ENCODE measurements around the gene SIGLEC15.

SIGLEC15 gene, protein sequence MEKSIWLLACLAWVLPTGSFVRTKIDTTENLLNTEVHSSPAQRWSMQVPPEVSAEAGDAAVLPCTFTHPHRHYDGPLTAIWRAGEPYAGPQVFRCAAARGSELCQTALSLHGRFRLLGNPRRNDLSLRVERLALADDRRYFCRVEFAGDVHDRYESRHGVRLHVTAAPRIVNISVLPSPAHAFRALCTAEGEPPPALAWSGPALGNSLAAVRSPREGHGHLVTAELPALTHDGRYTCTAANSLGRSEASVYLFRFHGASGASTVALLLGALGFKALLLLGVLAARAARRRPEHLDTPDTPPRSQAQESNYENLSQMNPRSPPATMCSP

DNA sequence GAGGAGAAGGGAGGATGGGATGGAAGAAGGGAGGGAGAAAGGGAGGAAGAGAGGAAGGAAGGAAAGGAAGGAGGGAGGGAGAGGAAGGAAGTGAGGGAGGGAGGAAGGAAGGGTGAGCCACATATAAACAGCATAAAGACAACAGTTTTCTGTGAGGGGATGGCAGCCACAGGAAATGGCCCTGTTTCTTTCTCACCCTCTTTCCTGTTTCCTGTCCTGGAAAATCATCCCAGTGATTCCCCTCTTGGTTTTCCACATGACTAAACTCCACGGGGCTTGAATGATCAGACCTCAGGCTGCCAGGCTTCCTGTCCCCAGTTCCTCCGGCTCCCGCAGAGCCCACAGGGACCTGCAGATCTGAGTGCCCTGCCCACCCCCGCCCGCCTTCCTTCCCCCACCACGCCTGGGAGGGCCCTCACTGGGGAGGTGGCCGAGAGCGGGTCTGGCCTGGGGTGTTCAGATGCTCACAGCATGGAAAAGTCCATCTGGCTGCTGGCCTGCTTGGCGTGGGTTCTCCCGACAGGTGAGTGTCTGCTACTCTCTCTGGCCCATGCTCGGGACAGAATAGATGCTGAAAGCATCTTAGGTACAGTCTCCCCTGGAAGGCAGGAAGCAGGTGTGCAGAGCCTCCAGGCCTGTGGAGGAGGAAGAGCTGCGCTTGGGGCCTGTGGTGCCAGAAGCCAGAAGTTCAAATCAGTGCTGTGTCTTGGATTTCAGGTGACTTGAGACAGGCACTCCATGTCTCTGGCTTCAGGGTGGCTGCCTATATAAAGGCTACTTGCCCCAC is at the start of gene SIGLEC15:
Gene SIGLEC15, plus strand, starts transcription at position 418 of the 787 bp plus-strand sequence. Its CDS starts 54 bp downstream, at position 472.
- H3K4me1 ChIP-seq (ENCODE audit: control insufficient read depth, insufficient read depth, low read length, unreplicated experiment) = peaks cover 15% of the 10 kb centered on the region
- no peak within 1 kb of the TSS for H3K4me3 ChIP-seq (ENCODE audit: low read depth, low read length)
- no peaks in the 10 kb centered on the region for H3K79me2 ChIP-seq (ENCODE audit: control insufficient read depth, insufficient read depth, low read length, unreplicated experiment)
- no peaks in the 10 kb centered on the region for H3K27me3 ChIP-seq (ENCODE audit: insufficient read depth, low read length)
- no peak within 1 kb of the TSS for H2AFZ ChIP-seq (ENCODE audit: low read length, unreplicated experiment)
- no peak within 1 kb of the TSS for H3K27ac ChIP-seq (ENCODE audit: low read depth, low read length)
- peaks cover 5% of the 10 kb centered on the region; the same call in 1 of the 2 replicates for H3K36me3 ChIP-seq (ENCODE audit: insufficient read depth, low read length)

DNA sequence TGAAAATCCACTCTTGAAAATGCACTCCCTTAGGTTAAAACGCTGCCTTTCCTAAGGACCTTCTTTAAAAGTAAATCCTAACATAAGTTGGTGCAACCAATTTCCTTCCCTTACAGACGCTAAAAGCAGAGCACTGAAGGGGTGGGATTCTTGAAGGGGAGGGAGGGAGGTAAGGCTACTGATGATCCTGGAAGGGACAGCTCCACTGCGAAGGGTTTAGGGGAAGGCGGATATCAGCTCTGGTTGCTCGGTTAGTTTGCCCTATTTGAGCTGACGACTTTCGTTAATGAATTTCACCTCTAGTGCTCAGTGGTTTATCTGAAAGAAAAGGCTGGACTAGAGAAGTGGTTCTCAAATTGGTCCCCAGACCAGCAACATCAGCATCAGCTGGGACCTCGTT is 49.7 kb upstream of the SIGLEC15 start:
- H3K4me1 ChIP-seq (ENCODE audit: control insufficient read depth, insufficient read depth, low read length, unreplicated experiment) = peaks cover 51% of the 10 kb centered on the region
- peak overlapping the region; percentile 92 for H3K4me3 ChIP-seq (ENCODE audit: low read depth, low read length)
- H3K79me2 ChIP-seq (ENCODE audit: control insufficient read depth, insufficient read depth, low read length, unreplicated experiment) = no peaks in the 10 kb centered on the region
- H3K27ac ChIP-seq (ENCODE audit: low read depth, low read length) = peak overlapping the region; percentile 74
- H3K27me3 ChIP-seq (ENCODE audit: insufficient read depth, low read length) = no peaks in the 10 kb centered on the region
- peak overlapping the region; percentile 96 for H2AFZ ChIP-seq (ENCODE audit: low read length, unreplicated experiment)
- no peaks in the 10 kb centered on the region for H3K36me3 ChIP-seq (ENCODE audit: insufficient read depth, low read length)

DNA sequence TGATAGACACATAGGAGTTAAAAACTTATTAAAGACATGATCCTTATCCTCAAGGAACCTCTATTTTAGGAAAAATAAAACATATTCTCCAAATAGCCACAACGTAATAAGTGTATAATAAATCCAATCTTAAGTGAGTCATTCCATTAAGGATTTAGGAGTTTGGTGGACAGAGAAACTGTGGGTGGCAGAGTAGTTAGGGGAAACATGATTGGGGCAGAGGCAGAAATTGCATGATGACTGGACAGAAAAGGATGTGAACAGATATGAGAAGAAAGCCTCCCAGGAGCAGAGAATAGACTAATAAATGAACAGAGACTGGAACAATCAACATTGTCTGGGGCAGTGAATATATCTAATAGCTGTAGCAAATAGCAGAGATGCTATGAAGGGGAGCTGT is 48.1 kb upstream of the SIGLEC15 start:
- Histone ChIP-seq H3K79me2 (ENCODE audit: control insufficient read depth, insufficient read depth, low read length, unreplicated experiment) (no peaks in the 10 kb centered on the region), H3K36me3 (ENCODE audit: insufficient read depth, low read length) (no peaks in the 10 kb centered on the region), H3K27me3 (ENCODE audit: insufficient read depth, low read length) (no peaks in the 10 kb centered on the region), H3K27ac (ENCODE audit: low read depth, low read length) (peak overlapping the region; percentile 37), H3K4me3 (ENCODE audit: low read depth, low read length) (no peak overlapping the region), H2AFZ (ENCODE audit: low read length, unreplicated experiment) (peak overlapping the region; percentile 17), H3K4me1 (ENCODE audit: control insufficient read depth, insufficient read depth, low read length, unreplicated experiment) (peaks cover 46% of the 10 kb centered on the region)

DNA sequence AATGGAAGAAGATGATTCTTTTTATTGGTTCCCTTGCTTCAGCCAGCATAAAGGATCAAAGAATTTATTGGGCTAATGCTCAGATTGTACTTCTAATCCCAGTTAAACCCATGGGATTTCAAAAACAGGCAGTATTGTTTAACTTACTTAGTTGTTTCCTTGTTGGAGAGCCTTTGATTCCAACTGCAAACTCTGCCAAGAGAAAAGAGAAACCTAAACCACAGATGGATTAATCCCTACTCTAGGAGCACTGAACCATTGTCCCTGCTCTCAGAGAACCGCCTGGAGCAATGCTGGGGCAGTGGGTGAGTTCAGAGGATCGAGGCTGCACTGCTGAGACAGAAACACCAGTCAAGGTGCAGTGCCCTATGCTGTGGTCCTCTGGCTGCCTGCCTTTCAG is 44.9 kb upstream of the SIGLEC15 start:
- Histone ChIP-seq H3K36me3 (ENCODE audit: insufficient read depth, low read length) (no peaks in the 10 kb centered on the region), H3K4me3 (ENCODE audit: low read depth, low read length) (no peak overlapping the region), H3K27me3 (ENCODE audit: insufficient read depth, low read length) (no peaks in the 10 kb centered on the region), H2AFZ (ENCODE audit: low read length, unreplicated experiment) (no peak overlapping the region), H3K27ac (ENCODE audit: low read depth, low read length) (no peak overlapping the region), H3K4me1 (ENCODE audit: control insufficient read depth, insufficient read depth, low read length, unreplicated experiment) (peaks cover 48% of the 10 kb centered on the region), H3K79me2 (ENCODE audit: control insufficient read depth, insufficient read depth, low read length, unreplicated experiment) (no peaks in the 10 kb centered on the region)

DNA sequence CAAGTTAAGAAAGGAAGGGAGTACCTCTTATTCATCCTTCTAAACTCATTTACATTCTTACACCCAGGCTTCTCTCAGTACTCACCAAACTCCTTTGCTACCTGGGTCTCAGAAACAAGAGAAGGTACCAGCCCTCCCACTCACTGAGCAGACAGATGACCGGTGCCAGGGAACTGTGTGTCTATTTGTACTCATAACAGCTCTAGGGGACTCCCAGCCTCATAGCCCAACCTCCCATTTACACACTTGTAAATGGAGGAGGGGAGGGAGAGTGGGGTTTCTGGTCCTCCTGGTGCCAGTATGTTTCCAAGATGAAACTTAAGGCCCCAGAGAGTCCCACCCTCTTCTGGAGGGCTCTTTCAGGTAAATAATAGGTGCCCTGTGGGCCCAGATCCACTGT is 42.8 kb upstream of the SIGLEC15 start:
- H3K36me3 ChIP-seq (ENCODE audit: insufficient read depth, low read length) = no peaks in the 10 kb centered on the region
- H3K4me1 ChIP-seq (ENCODE audit: control insufficient read depth, insufficient read depth, low read length, unreplicated experiment) = peaks cover 35% of the 10 kb centered on the region
- H3K4me3 ChIP-seq (ENCODE audit: low read depth, low read length) = no peak overlapping the region
- H3K79me2 ChIP-seq (ENCODE audit: control insufficient read depth, insufficient read depth, low read length, unreplicated experiment) = no peaks in the 10 kb centered on the region
- no peaks in the 10 kb centered on the region for H3K27me3 ChIP-seq (ENCODE audit: insufficient read depth, low read length)
- H3K27ac ChIP-seq (ENCODE audit: low read depth, low read length) = no peak overlapping the region
- H2AFZ ChIP-seq (ENCODE audit: low read length, unreplicated experiment) = no peak overlapping the region

DNA sequence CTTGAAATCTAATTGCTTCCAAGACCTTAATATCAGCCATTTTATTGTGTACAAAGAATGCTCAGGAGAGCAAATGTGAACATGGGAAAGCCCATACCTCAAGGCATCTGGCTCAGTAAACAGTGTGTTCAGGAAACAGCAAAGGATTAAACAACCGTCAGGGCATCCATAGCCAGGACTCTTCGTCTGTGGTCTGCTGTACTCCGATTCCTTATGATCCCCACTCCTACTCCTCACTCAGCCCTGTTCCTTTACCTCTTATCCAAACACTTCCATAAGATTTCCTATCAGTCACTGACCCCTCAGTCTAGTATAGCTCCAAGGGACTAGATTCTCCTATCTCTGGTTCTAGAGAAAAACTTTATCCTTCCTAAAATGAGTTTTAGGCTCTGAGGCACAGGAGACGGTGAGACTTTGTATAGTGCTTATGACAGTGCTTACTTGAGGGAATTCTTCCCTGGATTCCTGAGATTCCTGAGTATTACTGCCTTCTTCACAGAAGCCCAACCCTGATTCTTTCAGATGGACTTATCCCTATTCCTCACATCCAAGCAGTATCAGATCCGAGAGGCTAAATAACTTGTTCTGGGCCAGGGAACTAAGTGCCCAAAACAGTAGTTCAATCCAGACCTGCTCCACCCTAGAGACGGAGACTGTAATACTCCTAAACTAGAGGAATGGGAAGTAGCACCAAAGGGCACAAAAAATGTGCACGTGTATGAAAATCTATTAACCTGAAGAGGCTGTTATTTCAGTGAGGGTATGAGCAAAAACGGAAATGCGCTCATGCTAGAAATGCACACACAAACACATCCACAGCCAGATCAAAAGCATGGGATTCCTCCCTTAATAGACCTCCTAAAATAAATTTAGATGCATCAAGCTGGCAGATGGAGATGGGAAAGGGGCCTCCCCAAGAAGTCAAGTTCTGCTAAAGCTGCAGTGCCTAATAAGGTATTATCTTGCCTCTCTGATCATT is 42.1 kb upstream of the SIGLEC15 start:
- Histone ChIP-seq H3K4me1 (ENCODE audit: control insufficient read depth, insufficient read depth, low read length, unreplicated experiment) (peaks cover 30% of the 10 kb centered on the region), H2AFZ (ENCODE audit: low read length, unreplicated experiment) (peak overlapping the region; percentile 46), H3K27ac (ENCODE audit: low read depth, low read length) (no peak overlapping the region), H3K36me3 (ENCODE audit: insufficient read depth, low read length) (no peaks in the 10 kb centered on the region), H3K79me2 (ENCODE audit: control insufficient read depth, insufficient read depth, low read length, unreplicated experiment) (no peaks in the 10 kb centered on the region), H3K4me3 (ENCODE audit: low read depth, low read length) (no peak overlapping the region), H3K27me3 (ENCODE audit: insufficient read depth, low read length) (no peaks in the 10 kb centered on the region)

DNA sequence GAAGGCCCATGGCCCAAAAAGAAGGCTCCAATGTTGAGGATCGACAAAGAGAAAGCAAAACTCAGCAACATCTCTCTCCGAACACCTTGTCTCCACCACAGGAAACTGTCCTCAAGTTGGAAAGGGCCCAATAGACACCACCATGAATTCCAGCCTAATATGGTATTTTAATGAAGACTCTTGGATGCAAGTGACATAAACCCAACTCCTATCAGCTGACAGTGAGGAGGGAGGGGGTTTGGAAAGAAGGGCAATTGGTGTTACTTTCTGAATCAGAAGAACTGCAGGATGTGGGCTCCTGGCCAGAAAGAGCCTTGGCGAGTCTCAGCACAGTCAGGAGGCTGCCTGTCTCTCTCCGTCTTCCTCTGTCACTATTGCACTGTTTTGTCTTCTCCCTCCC is 40.3 kb upstream of the SIGLEC15 start:
- no peak overlapping the region for H2AFZ ChIP-seq (ENCODE audit: low read length, unreplicated experiment)

DNA sequence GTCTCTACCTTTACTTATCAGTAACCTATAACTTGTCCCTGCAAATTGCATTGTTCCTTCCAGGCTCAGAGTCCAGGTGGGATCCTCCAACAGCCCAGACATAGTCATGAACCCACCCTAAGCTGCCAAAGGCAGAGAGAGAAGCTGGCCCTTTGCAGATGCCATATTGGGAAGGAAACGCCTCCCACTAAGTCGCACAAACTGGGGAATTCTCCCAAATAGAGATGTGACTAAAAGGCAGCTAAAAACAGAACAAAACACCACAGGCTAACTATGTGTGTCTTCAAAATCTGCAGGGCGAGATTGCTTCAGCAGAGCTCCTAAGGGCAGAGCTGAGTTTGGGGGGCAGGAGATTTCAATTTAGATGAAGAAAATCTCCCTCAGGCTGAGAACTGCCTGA is 38.5 kb upstream of the SIGLEC15 start:
- Histone ChIP-seq H3K4me3 (ENCODE audit: low read depth, low read length) (no peak overlapping the region), H3K79me2 (ENCODE audit: control insufficient read depth, insufficient read depth, low read length, unreplicated experiment) (no peaks in the 10 kb centered on the region), H3K27me3 (ENCODE audit: insufficient read depth, low read length) (no peaks in the 10 kb centered on the region), H3K27ac (ENCODE audit: low read depth, low read length) (no peak overlapping the region), H2AFZ (ENCODE audit: low read length, unreplicated experiment) (no peak overlapping the region), H3K4me1 (ENCODE audit: control insufficient read depth, insufficient read depth, low read length, unreplicated experiment) (peaks cover 22% of the 10 kb centered on the region), H3K36me3 (ENCODE audit: insufficient read depth, low read length) (no peaks in the 10 kb centered on the region)

More for the DNA sequence above, 40.3 kb upstream of the SIGLEC15 start:
- Histone ChIP-seq H3K4me3 (ENCODE audit: low read depth, low read length) (no peak overlapping the region), H3K4me1 (ENCODE audit: control insufficient read depth, insufficient read depth, low read length, unreplicated experiment) (peaks cover 26% of the 10 kb centered on the region), H3K36me3 (ENCODE audit: insufficient read depth, low read length) (no peaks in the 10 kb centered on the region), H3K27me3 (ENCODE audit: insufficient read depth, low read length) (no peaks in the 10 kb centered on the region), H3K27ac (ENCODE audit: low read depth, low read length) (no peak overlapping the region), H3K79me2 (ENCODE audit: control insufficient read depth, insufficient read depth, low read length, unreplicated experiment) (no peaks in the 10 kb centered on the region)

DNA sequence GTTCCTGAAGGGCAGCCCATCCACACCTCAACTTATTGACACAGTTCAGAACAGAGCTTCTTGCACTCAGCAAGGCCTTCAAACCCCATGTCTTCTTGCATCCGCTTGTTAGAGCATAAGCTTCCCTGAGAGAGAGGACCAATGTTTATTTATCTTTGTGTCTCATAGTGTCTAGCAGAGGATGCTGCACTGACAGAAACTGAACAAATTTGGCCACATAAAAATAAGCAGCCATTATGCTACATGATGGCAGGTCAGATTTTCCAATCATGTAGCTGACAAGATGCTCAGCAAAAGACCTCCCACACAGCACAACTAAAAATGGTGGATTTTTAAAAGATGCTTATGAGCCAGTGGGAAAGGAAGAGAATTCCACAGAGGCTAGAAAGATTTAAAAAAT is 38.1 kb upstream of the SIGLEC15 start:
- H3K27ac ChIP-seq (ENCODE audit: low read depth, low read length) = no peak overlapping the region

DNA sequence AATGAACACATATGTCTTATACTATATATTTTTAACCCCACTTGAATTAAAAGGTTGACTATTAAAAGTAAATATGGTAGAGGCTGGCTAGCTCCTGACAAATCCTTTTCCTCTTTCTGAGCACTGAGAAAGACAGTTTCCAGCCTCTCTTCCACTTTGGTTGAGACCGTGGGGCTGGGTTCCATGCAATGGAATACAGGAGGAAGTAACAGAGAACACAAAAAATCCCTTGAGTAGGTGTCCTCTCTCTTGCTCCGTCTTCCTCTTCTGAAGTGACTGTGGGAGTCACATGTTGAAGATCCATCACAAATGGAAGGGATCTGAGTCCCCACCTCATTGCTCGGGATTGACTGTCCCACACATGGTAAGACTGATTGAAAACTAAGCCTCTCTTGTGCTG is 36.6 kb upstream of the SIGLEC15 start:
- no peak overlapping the region for H3K27ac ChIP-seq (ENCODE audit: low read depth, low read length)
- H3K4me3 ChIP-seq (ENCODE audit: low read depth, low read length) = no peak overlapping the region
- peaks cover 28% of the 10 kb centered on the region for H3K4me1 ChIP-seq (ENCODE audit: control insufficient read depth, insufficient read depth, low read length, unreplicated experiment)
- no peak overlapping the region for H2AFZ ChIP-seq (ENCODE audit: low read length, unreplicated experiment)
- no peaks in the 10 kb centered on the region for H3K27me3 ChIP-seq (ENCODE audit: insufficient read depth, low read length)
- no peaks in the 10 kb centered on the region for H3K36me3 ChIP-seq (ENCODE audit: insufficient read depth, low read length)
- no peaks in the 10 kb centered on the region for H3K79me2 ChIP-seq (ENCODE audit: control insufficient read depth, insufficient read depth, low read length, unreplicated experiment)

More for the DNA sequence above, 38.1 kb upstream of the SIGLEC15 start:
- Histone ChIP-seq H3K36me3 (ENCODE audit: insufficient read depth, low read length) (no peaks in the 10 kb centered on the region), H3K79me2 (ENCODE audit: control insufficient read depth, insufficient read depth, low read length, unreplicated experiment) (no peaks in the 10 kb centered on the region), H3K4me3 (ENCODE audit: low read depth, low read length) (no peak overlapping the region), H3K27me3 (ENCODE audit: insufficient read depth, low read length) (no peaks in the 10 kb centered on the region), H2AFZ (ENCODE audit: low read length, unreplicated experiment) (no peak overlapping the region), H3K4me1 (ENCODE audit: control insufficient read depth, insufficient read depth, low read length, unreplicated experiment) (peaks cover 24% of the 10 kb centered on the region)

All from ACC112 (cell line).